PFSK-1 (cell line): ENCODE data around the gene CAPN7.

Experiments
- POLR2AphosphoS5 ChIP-seq: IDR thresholded peaks from 2 replicates; pipeline ENCODE4 v1.6.1; 2012; ENCODE audit warnings: low read depth, mild to moderate bottlenecking, control low read depth, low read length, moderate library complexity
- REST ChIP-seq, 2 experiments: IDR thresholded peaks; 2 replicates each; pipeline versions ENCODE4 v1.6.1 to v1.8.0; 2011 to 2012; ENCODE audit warnings: low read depth in 2 of 2, low read length in 2 of 2, control low read depth in 1 of 2, inconsistent platforms in 1 of 2, mild to moderate bottlenecking in 1 of 2, moderate library complexity in 1 of 2; ENCODE audit not compliant: insufficient read depth in 1 of 2
- SIN3A ChIP-seq: IDR thresholded peaks from 2 replicates; pipeline ENCODE4 v1.6.1; 2012; ENCODE audit warnings: mild to moderate bottlenecking, low read length, moderate library complexity, borderline replicate concordance; ENCODE audit not compliant: insufficient read depth
- TAF1 ChIP-seq: IDR thresholded peaks from 2 replicates; pipeline ENCODE4 v1.6.1; 2012; ENCODE audit warnings: low read length, control low read depth, borderline replicate concordance; ENCODE audit not compliant: insufficient read depth

- no peak for TF ChIP-seq REST (IDR thresholded peaks at IDR 0.05; ENCODE audit: insufficient read depth in 1 of 2, low read depth in 2 of 2, low read length in 2 of 2)
- TF ChIP-seq POLR2AphosphoS5 = no peak
- no peak for TF ChIP-seq SIN3A
- no peak for TF ChIP-seq TAF1
Observed at GRCh38 chr3:15284121-15284889, 78.3 kb downstream of the CAPN7 start.
